SK-N-SH (cell line): Measurements from ENCODE around the gene RAB25. TPM values are rescaled to one million over a fixed set of nuclear protein-coding genes. Genes with fewer than 3 reads are reported as not detected.

Experiments
- CTCF ChIA-PET: fragments of 300-600, 350-600 bp; formaldehyde crosslinking; extraction: SDS; loops from one replicate; lab custom pipeline; 2021; lab: Yijun Ruan, JAX
- POLR2A ChIA-PET: fragments of 350-600 bp; sonication (Branson Sonifier 250); formaldehyde crosslinking; extraction: SDS; loops from one replicate; lab custom pipeline; 2020; ENCODE audit warnings: antibody characterized with exemption, inconsistent platforms; lab: Yijun Ruan, JAX
- DNase-seq: peaks from one replicate; pipeline ENCODE4 v3.0.0; 2012
- H2AFZ ChIP-seq: fragments of 200-600 bp; sonication (generic); 2 replicates; pipeline ENCODE4 v1.8.1; 2016; ENCODE audit warnings: antibody characterized with exemption, mild to moderate bottlenecking, low read depth
- H3F3A ChIP-seq: fragments of 200-600 bp; sonication (generic); replicated peaks from 2 replicates; pipeline ENCODE3; 2016; ENCODE audit warnings: antibody characterized with exemption, mild to moderate bottlenecking; ENCODE audit not compliant: insufficient read depth
- H3K27ac ChIP-seq, 2 experiments: fragments of 200-500 bp in 1 of 2; fragments of 200-600 bp in 1 of 2; sonication (Bioruptor generic) in 1 of 2; sonication (generic), shearing (Covaris generic) in 1 of 2; 2 replicates each; pipeline versions ENCODE4 v1.5.1 to v1.6.1; 2014 to 2016; ENCODE audit warnings: low read depth in 2 of 2, inconsistent platforms in 1 of 2, low read length in 1 of 2, mild to moderate bottlenecking in 1 of 2, mixed read lengths in 1 of 2
- H3K27me3 ChIP-seq: fragments of 200-600 bp; sonication (generic), shearing (Covaris generic); 2 replicates; pipeline ENCODE4 v1.6.1; 2016; ENCODE audit warnings: mixed run types; ENCODE audit not compliant: insufficient read depth
- H3K36me3 ChIP-seq, 2 experiments: fragments of 200-500 bp in 1 of 2; fragments of 200-600 bp in 1 of 2; sonication (Bioruptor generic) in 1 of 2; sonication (generic) in 1 of 2; replicated peaks in 1 of 2; 2 replicates each; pipeline versions ENCODE3 to v1.5.1; 2014 to 2016; ENCODE audit warnings: low read length in 1 of 2, mild to moderate bottlenecking in 1 of 2; ENCODE audit not compliant: insufficient read depth in 2 of 2, control insufficient read depth in 1 of 2
- H3K4me1 ChIP-seq, 2 experiments: fragments of 200-500 bp in 1 of 2; fragments of 200-600 bp in 1 of 2; sonication (Bioruptor generic) in 1 of 2; sonication (generic), shearing (Covaris generic) in 1 of 2; 2 replicates each; pipeline versions ENCODE4 v1.5.1 to v1.6.1; 2014 to 2016; ENCODE audit warnings: low read depth in 1 of 2, low read length in 1 of 2, mixed run types in 1 of 2; ENCODE audit not compliant: insufficient read depth in 2 of 2, control insufficient read depth in 1 of 2
- H3K4me2 ChIP-seq: fragments of 200-600 bp; sonication (generic), shearing (Covaris generic); 2 replicates; pipeline ENCODE4 v1.6.1; 2017; ENCODE audit warnings: mixed run types
- H3K4me3 ChIP-seq, 2 experiments: fragments of 200-500 bp in 1 of 2; fragments of 200-600 bp in 1 of 2; sonication (Bioruptor generic) in 1 of 2; sonication (generic), shearing (Covaris generic) in 1 of 2; 2 replicates each; pipeline versions ENCODE4 v1.5.1 to v1.8.1; 2014 to 2016; ENCODE audit warnings: low read depth in 2 of 2, inconsistent platforms in 1 of 2, low read length in 1 of 2, mild to moderate bottlenecking in 1 of 2, mixed read lengths in 1 of 2, moderate library complexity in 1 of 2
- H3K79me2 ChIP-seq: fragments of 200-600 bp; sonication (generic); 2 replicates; pipeline ENCODE4 v1.8.1; 2017; ENCODE audit warnings: mild to moderate bottlenecking; ENCODE audit not compliant: insufficient read depth
- H3K9ac ChIP-seq: fragments of 200-600 bp; sonication (generic); 2 replicates; pipeline ENCODE4 v1.6.1; 2017; ENCODE audit warnings: mixed run types
- H3K9me2 ChIP-seq: fragments of 200-600 bp; sonication (generic); 2 replicates; pipeline ENCODE4 v1.6.1; 2017; ENCODE audit warnings: mixed run types
- H3K9me3 ChIP-seq: fragments of 200-600 bp; sonication (generic); 2 replicates; pipeline ENCODE4 v1.6.1; 2017; ENCODE audit warnings: mixed run types, mild to moderate bottlenecking, moderate library complexity
- H4K20me1 ChIP-seq: fragments of 200-600 bp; sonication (generic); 2 replicates; pipeline ENCODE4 v1.6.1; 2017; ENCODE audit warnings: mild to moderate bottlenecking, mixed run types; ENCODE audit not compliant: insufficient read depth
- ELF1 ChIP-seq: IDR thresholded peaks from 2 replicates; pipeline ENCODE4 v1.4.0; 2012
- GATA2 ChIP-seq: sonication (generic); formaldehyde crosslinking; IDR thresholded peaks from 2 replicates; pipeline ENCODE4 v1.5.0; 2020; ENCODE audit warnings: mild to moderate bottlenecking, missing genetic modification reagents
- NFIC ChIP-seq: IDR thresholded peaks from 2 replicates; pipeline ENCODE4 v1.4.0; 2012; ENCODE audit warnings: borderline replicate concordance
- SIN3A ChIP-seq: IDR thresholded peaks from 2 replicates; pipeline ENCODE4 v1.6.1; 2012; ENCODE audit warnings: low read depth, mild to moderate bottlenecking, low read length, moderate library complexity, borderline replicate concordance
- SMC3 ChIP-seq: IDR thresholded peaks from 2 replicates; pipeline ENCODE4 v1.6.1; 2012; ENCODE audit warnings: low read depth, low read length, improper control_type of control experiment
- WGBS: methylation state at CpG from one replicate; pipeline ENCODE4 v1.1.6; 2017; ENCODE audit warnings: low lambda C conversion rate; 5-methylcytosine and 5-hydroxymethylcytosine counted together
- polyA plus RNA-seq, 3 experiments: library from polyadenylated mRNA; depleted of rRNA; stranded (reverse); fragments of >200 nt; gene quantifications; 2 replicates each; pipeline ENCODE4 v1.2.3, GENCODE V29; 2012

RAB25 gene
- polyA plus RNA-seq, 1 of the 3 experiments (the other 2 are of a cell fraction), result not detected

DNA sequence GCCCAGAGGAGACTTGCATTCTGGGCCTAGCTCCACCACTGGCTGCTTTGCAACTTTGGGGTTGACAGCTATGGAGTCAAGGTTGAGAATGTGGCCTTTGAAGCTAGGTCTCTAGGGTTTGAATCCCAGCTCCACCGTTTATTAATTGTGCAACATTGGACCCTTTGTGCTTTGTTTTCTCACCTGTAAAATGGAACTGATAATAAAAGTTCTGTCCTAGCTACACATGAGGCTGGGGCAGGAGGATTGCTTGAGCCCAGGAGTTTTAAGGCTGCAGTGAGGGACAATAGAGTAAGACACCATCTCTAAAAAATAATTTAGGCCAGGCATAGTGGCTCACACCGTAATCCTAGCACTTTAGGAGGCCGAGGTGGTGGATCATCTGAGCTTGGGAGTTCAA, 38.3 kb downstream of the RAB25 start (continued):
- no peak for TF ChIP-seq SIN3A
- TF ChIP-seq, all 33 proteins: peak for 0

DNA sequence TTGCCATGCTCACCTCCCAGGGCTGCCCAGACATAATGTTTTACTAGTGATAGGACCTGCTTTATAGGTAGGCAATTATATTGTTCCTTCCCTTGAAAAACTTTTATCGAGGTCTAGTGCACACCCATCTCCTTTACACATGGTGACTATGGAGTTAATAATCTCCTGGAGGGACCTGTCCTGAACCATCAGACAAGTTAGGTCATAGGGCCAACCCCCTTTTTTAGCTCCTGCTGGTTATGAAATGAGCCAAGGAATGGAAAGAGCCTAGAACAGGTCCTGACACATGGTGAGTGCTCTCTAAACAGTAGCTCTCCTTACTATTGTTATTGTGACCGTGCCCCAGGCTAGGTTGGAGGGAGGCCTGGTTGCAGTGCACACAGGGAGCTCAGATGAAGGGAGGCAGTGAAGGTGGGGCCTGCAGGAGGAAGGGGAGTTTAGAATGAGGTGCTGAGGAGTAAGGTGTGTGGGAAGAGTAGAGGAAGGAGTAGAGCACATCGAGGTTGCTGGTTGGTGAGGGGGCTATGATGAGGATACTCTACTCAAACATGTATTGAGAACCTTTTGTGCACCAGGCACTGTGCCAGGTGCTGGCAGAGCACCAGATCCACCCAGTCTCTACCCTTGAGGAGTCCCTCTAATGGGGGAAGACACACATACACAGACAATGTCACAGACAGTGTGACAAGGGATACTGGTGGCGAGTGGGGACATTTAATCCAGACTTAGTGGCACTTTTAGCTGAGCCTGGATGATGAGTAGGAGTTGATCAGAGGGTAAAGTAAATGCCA, 39.4 kb downstream of the RAB25 start:
- peak; percentile 28 for DNase-seq
- Histone ChIP-seq H3K4me3 (no peak overlapping the region), H3K79me2 (peaks cover 65% of the 10 kb centered on the region), H3K9me3 (no peaks in the 10 kb centered on the region), H3F3A (peaks cover 38% of the 10 kb centered on the region), H4K20me1 (no peaks in the 10 kb centered on the region), H3K27ac (peak overlapping the region; percentile 1 to 99; a peak in 2 of 4 replicates), H3K4me1 (peaks cover 48 to 58% of the 10 kb centered on the region in 2 experiments), H3K9ac (no peak overlapping the region), H2AFZ (no peak overlapping the region), H3K27me3 (no peaks in the 10 kb centered on the region), H3K36me3 (no peaks in the 10 kb centered on the region), H3K4me2 (0 out of 2 replicates have a peak overlapping the region, but pooled peaks have one; percentile 16), H3K9me2 (no peaks in the 10 kb centered on the region)
- ChIA-PET CTCF (interaction anchor here (1.0 to 29.6 kb wide), 4 partner anchors 10 to 140 kb away, joined by 3 to 1559 read pairs (median 18); partner anchors contain the start of gene LMNA), POLR2A (interaction anchor here (1.5 kb wide), 1 partner anchor 26 kb away, joined by 3 read pairs; no protein-coding TSS in a partner anchor)
- WGBS, result 60% methylated on average over 4 of the region's 4 CpGs
- TF ChIP-seq SMC3 (no peak), NFIC (peak; percentile 50)

DNA sequence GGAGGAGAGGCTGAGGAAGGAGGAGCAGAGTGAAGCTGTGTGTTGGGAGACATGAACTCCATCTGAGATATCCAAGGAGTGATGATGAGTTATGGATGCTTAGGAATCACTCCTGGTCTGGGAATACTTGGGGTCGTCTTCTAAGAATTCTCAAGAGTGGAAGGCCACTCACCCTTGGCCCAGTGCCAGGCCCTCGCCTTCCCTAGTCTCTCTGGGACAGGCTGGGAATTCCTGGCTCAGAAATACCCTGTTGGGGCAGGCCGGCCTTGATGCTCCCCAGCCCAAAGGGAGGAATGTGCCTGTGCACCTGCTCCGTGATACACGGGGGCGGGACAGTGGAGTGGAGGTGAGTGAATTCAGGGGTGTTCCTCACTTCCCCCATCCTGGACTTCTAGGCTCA, 40.9 kb downstream of the RAB25 start:
- no peak for DNase-seq
- Histone ChIP-seq H3K4me1 (peaks cover 59 to 63% of the 10 kb centered on the region in 2 experiments), H3K79me2 (peaks cover 56% of the 10 kb centered on the region), H2AFZ (no peak overlapping the region), H3K9me2 (no peaks in the 10 kb centered on the region), H3K9me3 (no peaks in the 10 kb centered on the region), H3K4me2 (peak overlapping the region; percentile 73; the same call in 1 of the 2 replicates), H3K4me3 (no peak overlapping the region), H3K36me3 (no peaks in the 10 kb centered on the region), H3K27ac (peak overlapping the region in 1 of 2 experiments; percentile 99; a peak in 3 of 4 replicates), H3K9ac (peak overlapping the region; percentile 89; the same call in 1 of the 2 replicates), H4K20me1 (no peaks in the 10 kb centered on the region), H3K27me3 (no peaks in the 10 kb centered on the region), H3F3A (peaks cover 35% of the 10 kb centered on the region)
- ChIA-PET POLR2A (interaction anchor here (1.5 to 1.9 kb wide), 2 partner anchors 12 to 24 kb away, joined by 3 to 6 read pairs; partner anchors contain the start of gene LMNA), CTCF (interaction anchor here (1.1 to 29.6 kb wide), 3 partner anchors 11 to 29 kb away, joined by 3 to 1559 read pairs (median 21); partner anchors contain the start of gene LMNA)
- 27% methylated on average over 2 of the region's 6 CpGs for WGBS
- TF ChIP-seq GATA2 (CRISPR knock-in tag) (no peak), ELF1 (no peak), NFIC (peak; percentile 76)
